ENCODE data around the gene FYCO1.

- TF ChIP-seq MAX (IDR thresholded peaks at IDR 0.05) (no peak), CREB1 (IDR thresholded peaks at IDR 0.05; ENCODE audit: low read depth) (no peak), CEBPB (IDR thresholded peaks at IDR 0.05) (no peak), TEAD4 (IDR thresholded peaks at IDR 0.05) (no peak), EP300 (IDR thresholded peaks at IDR 0.05; ENCODE audit: borderline replicate concordance) (no peak), USF1 (IDR thresholded peaks at IDR 0.05) (no peak), TCF12 (IDR thresholded peaks at IDR 0.05; ENCODE audit: low read depth) (no peak), TAF1 (IDR thresholded peaks at IDR 0.05; ENCODE audit: low read depth) (no peak), REST (IDR thresholded peaks at IDR 0.05; ENCODE audit: low read depth) (no peak), YY1 (IDR thresholded peaks at IDR 0.05; ENCODE audit: low read depth) (no peak), RAD21 (IDR thresholded peaks at IDR 0.05; ENCODE audit: low read depth) (no peak), EGR1 (IDR thresholded peaks at IDR 0.05) (no peak), ZBTB7A (IDR thresholded peaks at IDR 0.05; ENCODE audit: low read depth) (no peak), NFIC (IDR thresholded peaks at IDR 0.05) (no peak)
Observed at GRCh38 chr3:45955706-45956105, 39.9 kb downstream of the FYCO1 start.
